VCaP (cell line): ENCODE measurements around the gene NOC2L.
A peak's percentile ranks its signal among the peaks of the same experiment; 100 is the strongest.

Experiments
- H3K27ac ChIP-seq: fragments of 450-650 bp; 2 replicates; pipeline ENCODE4 v1.5.1; 2017
- TF ChIP-seq, protein P1 (sequence below): fragments of 450-650 bp; conservative IDR thresholded peaks from 2 replicates; pipeline ENCODE4 v1.5.1; 2017; ENCODE audit warnings: mild to moderate bottlenecking, moderate library complexity

NOC2L gene

DNA sequence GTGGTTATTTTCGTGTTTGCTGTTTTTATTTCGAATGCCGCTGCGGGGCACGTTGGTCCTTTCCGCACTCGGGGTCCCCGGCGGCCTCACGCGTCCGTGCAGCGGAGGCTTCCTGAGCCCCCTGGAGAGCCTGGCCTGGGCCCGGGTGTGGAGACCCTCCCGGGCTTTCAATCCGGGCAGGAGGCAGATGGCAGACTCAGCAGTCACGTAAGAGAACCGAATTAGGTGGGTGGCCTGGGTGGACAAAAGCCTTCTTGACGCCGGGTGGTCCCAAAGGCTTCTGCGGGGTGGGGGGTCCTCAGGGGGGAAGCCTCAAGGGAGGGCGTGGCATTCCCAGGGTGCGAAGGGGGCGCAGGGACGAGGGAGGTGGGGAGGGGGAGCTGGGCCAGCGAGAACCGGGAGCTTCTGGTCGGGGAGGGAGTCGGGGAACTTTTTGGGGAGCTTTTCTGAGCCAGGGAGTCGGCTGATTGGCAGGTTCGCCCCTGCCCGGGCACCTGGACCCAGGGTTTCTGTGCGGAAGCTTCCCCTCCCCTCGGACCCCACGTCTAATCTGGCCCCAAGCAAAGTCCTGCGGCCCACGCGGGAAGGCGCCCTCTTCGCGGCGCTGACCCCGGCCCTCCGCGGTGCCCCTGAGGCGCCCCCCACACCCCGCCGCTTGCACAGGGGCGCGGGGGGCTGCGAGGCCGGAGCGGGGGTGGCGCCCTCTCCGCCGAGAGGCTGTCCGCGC, 42.2 kb upstream of the NOC2L start:
- peak overlapping the region; percentile 95 for H3K27ac ChIP-seq
- TF ChIP-seq, protein P1, sequence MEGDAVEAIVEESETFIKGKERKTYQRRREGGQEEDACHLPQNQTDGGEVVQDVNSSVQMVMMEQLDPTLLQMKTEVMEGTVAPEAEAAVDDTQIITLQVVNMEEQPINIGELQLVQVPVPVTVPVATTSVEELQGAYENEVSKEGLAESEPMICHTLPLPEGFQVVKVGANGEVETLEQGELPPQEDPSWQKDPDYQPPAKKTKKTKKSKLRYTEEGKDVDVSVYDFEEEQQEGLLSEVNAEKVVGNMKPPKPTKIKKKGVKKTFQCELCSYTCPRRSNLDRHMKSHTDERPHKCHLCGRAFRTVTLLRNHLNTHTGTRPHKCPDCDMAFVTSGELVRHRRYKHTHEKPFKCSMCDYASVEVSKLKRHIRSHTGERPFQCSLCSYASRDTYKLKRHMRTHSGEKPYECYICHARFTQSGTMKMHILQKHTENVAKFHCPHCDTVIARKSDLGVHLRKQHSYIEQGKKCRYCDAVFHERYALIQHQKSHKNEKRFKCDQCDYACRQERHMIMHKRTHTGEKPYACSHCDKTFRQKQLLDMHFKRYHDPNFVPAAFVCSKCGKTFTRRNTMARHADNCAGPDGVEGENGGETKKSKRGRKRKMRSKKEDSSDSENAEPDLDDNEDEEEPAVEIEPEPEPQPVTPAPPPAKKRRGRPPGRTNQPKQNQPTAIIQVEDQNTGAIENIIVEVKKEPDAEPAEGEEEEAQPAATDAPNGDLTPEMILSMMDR = no peak

DNA sequence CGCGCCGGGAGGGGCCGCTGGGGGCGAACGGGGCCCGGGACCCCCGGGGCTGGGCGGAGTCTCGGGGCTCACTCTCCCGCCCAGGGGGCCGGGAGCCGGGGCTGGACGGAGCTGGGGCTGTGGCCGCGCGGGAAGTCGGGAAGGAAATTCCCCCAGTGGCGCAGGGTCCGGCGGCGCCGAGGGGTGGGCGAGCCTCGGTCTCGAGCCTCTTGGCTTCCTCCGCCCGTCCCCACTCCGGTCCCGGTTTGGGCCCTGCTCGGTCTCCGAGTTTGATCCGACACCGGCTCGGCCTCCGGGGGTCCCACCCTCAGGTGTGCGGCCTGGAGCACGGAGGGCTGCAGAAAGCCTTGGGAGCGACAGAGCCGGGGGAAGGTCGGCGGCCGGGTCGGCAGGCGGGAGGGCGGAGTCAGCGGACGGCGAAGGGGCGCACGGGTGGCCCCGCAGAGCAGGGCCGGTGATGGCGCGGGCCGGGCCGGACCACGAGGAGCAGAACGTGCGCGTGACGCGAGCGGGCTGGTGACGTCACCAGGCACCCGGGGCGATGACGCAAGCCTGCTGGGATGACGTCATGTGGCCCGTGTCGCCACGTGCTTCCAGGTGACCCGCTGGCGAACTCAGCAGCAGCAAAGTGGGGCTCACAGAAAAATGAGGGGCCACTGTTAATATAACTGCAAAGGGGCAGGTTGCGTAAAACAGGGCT, 41.5 kb upstream of the NOC2L start:
- TF ChIP-seq, protein P1 = no peak
- peak overlapping the region; percentile 95 for H3K27ac ChIP-seq

DNA sequence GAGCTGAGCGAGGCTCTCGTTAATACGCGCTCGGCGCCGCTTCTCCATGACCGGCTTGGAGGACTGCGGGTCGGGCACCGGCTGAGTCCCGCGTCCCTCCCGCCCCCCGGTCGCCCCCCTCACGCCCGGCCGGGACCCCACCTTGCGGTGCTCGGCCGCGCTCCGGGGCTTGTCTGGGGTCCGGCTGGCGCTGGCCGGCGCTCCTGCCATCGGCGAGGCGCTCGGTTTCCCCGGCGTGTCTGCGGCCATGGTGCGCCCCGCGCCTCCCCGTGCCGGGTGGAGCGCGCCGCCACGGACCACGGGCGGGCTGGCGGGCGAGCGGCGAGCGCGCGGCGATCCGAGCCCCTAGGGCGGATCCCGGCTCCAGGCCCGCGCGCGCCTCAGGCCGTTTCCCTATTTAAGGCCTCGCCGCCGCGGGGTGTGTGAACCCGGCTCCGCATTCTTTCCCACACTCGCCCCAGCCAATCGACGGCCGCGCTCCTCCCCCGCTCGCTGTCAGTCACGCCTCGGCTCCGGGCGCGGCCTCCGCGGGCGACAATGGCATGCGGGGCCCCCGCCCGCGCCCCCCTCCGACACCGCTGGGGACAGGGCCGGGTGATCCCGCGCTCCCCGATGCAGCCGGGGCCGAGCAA, 40.8 kb upstream of the NOC2L start, which contains the start of gene HES4:
Gene HES4 (minus strand): TSS at position 373 of the 632 bp plus-strand sequence. CDS start 124 bp downstream, at position 249.
- TF ChIP-seq, protein P1 = no peak
- H3K27ac ChIP-seq = peak within 1 kb of the TSS; percentile 95

DNA sequence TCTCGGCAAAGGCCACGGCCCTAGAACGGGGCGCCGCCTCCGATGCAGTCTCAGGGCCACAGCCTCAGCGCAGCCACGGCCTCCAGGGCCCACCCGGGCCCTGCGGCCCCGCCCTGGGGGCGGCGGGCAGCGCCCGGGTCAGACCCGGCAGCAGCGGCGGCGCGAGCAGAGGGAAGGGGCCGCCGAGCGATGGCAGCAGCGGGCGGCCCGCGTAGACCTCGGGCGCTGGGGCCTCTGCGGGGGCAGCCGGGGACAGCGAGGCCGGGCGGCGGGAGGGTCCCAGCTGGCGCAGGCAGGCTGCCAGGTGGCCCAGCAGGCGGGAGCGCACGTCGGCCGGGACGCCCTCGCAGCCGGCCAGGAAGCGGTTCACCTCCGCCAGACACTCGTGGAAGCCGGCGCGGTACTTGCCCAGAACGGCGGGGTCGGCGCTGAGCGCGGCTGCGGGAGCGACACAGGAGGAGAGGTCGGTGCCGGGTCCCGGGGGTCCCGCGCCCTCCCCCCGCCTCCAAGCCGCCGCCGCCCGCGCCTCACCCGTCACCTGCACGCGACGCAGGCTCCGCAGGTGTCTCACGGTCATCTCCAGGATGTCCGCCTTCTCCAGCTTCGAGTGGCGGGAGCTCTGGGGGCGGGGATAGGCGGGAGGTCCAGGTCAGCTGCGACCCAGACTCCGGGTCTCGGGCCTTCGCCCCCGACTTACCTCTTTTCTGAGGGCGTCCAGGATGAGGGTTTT, 40.1 kb upstream of the NOC2L start:
- TF ChIP-seq, protein P1 = 0 out of 2 replicates have a peak, but pooled peaks have one; percentile 9
- H3K27ac ChIP-seq = peak overlapping the region; percentile 95

DNA sequence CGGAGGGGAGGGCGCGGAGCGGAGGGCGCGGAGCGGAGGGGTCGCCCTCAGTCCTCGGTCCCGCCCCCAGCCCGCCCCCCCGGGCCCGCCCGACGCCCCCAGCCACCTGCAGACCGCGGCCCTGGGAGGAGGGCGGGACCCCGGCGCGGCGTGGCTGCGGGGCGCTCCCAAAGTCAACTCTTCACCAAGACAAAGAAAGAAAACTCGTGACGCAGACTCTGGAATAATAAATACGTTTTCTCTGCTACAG, 39.6 kb upstream of the NOC2L start:
- TF ChIP-seq, protein P1 = no peak
- peak overlapping the region; percentile 95 for H3K27ac ChIP-seq

DNA sequence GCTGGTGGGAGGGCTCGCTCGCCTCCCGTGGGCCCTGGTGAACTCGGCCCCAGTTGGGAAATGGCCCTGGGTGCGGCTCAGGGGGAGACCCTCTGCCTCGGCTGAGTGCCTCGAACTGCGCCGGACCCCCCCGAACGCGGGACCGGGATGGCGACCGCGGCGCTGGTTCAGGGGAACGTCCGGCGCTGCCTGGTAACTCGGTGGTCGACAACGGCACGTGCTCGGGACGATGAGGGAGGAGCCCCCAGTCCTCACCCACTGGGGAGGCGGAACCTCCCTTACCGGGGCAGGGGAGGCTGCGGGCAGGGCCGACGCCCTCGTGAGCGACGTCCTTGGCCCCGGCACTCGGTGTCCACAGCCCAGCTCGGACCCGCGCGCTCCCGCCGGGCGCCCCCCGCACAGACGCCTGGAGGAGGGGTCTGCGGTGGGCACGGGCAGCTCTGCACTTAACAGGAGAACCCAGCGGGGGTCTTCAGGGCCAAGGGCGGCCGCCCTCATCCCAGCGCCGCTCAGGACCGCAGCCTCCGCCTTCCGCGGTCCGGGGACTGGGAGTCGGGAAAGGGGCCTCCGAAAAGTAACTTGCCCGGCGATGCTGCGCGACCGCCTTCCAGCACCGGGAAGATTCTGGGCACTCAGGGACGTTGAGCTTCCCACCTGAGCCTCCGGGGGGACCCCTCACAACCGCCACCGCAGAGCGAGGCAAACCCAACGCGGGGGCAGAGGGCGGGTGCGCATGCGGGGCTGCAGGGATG, 39.1 kb upstream of the NOC2L start:
- TF ChIP-seq, protein P1 = no peak
- peak overlapping the region; percentile 95 for H3K27ac ChIP-seq
